ENCODE data around the gene TMOD1. TPM values are rescaled to one million over a fixed set of nuclear protein-coding genes. Genes with fewer than 3 reads are reported as not detected.

The TMOD1 gene
- polyA plus RNA-seq, 1 of the 3 experiments (the other 2 are of a cell fraction) = 0.54 TPM

- Histone ChIP-seq H3K9me2 (no peaks in the 10 kb centered on the region), H3K4me1 (ENCODE audit: control insufficient read depth in 1 of 2, insufficient read depth in 2 of 2, low read depth in 1 of 2, low read length in 1 of 2) (peaks cover 19 to 20% of the 10 kb centered on the region in 2 experiments; a peak in 3 of 4 replicates), H3K27me3 (ENCODE audit: insufficient read depth) (no peaks in the 10 kb centered on the region), H3K4me3 (ENCODE audit: low read depth in 2 of 2, low read length in 1 of 2) (peak overlapping the region; percentile 92 to 99), H3K4me2 (peak overlapping the region; percentile 95), H3K79me2 (ENCODE audit: insufficient read depth) (peaks cover 80% of the 10 kb centered on the region), H3K36me3 (replicated peaks in 1 of 2; ENCODE audit: control insufficient read depth in 1 of 2, insufficient read depth in 2 of 2, low read length in 1 of 2) (peaks cover 5 to 7% of the 10 kb centered on the region in 2 experiments), H3K9me3 (no peaks in the 10 kb centered on the region), H3F3A (replicated peaks; ENCODE audit: insufficient read depth) (peaks cover 20% of the 10 kb centered on the region), H2AFZ (ENCODE audit: low read depth) (peak overlapping the region; percentile 89), H3K27ac (ENCODE audit: low read depth in 2 of 2, low read length in 1 of 2) (peak overlapping the region; percentile 99 to 100), H3K9ac (peak overlapping the region; percentile 98), H4K20me1 (ENCODE audit: insufficient read depth) (peaks cover 13% of the 10 kb centered on the region)
- WGBS (ENCODE audit: low lambda C conversion rate) = 1% methylated on average over 27 of the region's 27 CpGs
- TF ChIP-seq TAF1 (IDR thresholded peaks at IDR 0.05; ENCODE audit: borderline replicate concordance, low read depth, low read length) (no peak), MEF2A (IDR thresholded peaks at IDR 0.05; ENCODE audit: borderline replicate concordance, low read depth) (no peak), FOXJ3 (CRISPR knock-in tag; IDR thresholded peaks at IDR 0.05) (no peak), EZH2phosphoT487 (IDR thresholded peaks at IDR 0.05; ENCODE audit: borderline replicate concordance, low read depth) (no peak), FOXM1 (IDR thresholded peaks at IDR 0.05; ENCODE audit: low read depth) (no peak)
- CTCF ChIA-PET = interaction anchor here (1.1 to 6.6 kb wide), 6 partner anchors 14 to 775 kb away, joined by 3 to 41 read pairs (median 9); partner anchors contain the start of gene TMOD1
- no peak for DNase-seq
- POLR2A ChIA-PET = interaction anchor here (0.6 to 2.2 kb wide), 13 partner anchors 11 to 778 kb away, joined by 3 to 10 read pairs (median 6); partner anchors contain the start of genes ANP32B, TBC1D2, TMOD1 and XPA
Measured at GRCh38 chr9:97632248-97632984, 130.9 kb downstream of the TMOD1 start.

- 1% methylated on average over 36 of the region's 83 CpGs for WGBS (ENCODE audit: low lambda C conversion rate)
- TF ChIP-seq CTCF (IDR thresholded peaks at IDR 0.05) (no peak), FOXM1 (IDR thresholded peaks at IDR 0.05; ENCODE audit: low read depth) (no peak), ELF1 (IDR thresholded peaks at IDR 0.05) (peak; percentile 78; the same call in 1 of the 2 replicates), EZH2phosphoT487 (IDR thresholded peaks at IDR 0.05; ENCODE audit: borderline replicate concordance, low read depth) (no peak), RAD21 (IDR thresholded peaks at IDR 0.05; ENCODE audit: low read length) (no peak), MXI1 (IDR thresholded peaks at IDR 0.05; ENCODE audit: low read depth, low read length) (peak; percentile 95), GABPA (IDR thresholded peaks at IDR 0.05; ENCODE audit: low read depth) (peak; percentile 95), NRF1 (IDR thresholded peaks at IDR 0.05; ENCODE audit: low read depth, low read length) (peak; percentile 76), RXRA (IDR thresholded peaks at IDR 0.05; ENCODE audit: borderline replicate concordance, low read depth) (no peak), ZBTB33 (IDR thresholded peaks at IDR 0.05; ENCODE audit: borderline replicate concordance, low read depth) (peak; percentile 38; the same call in 1 of the 2 replicates), FOSL2 (IDR thresholded peaks at IDR 0.05; ENCODE audit: borderline replicate concordance, low read depth) (no peak), TEAD4 (IDR thresholded peaks at IDR 0.05; ENCODE audit: borderline replicate concordance, insufficient read depth) (no peak), POLR2AphosphoS5 (IDR thresholded peaks at IDR 0.05; ENCODE audit: low read depth, low read length) (peak; percentile 85), JUND (IDR thresholded peaks at IDR 0.05) (no peak), USF2 (IDR thresholded peaks at IDR 0.05; ENCODE audit: borderline replicate concordance, low read depth, low read length) (peak; percentile 61), MAX (IDR thresholded peaks at IDR 0.05; ENCODE audit: low read depth) (peak; percentile 93), FOXJ3 (CRISPR knock-in tag; IDR thresholded peaks at IDR 0.05) (no peak)
Measured at GRCh38 chr9:97632985-97633858, 131.8 kb downstream of the TMOD1 start, which contains the start of the genes NCBP1 and TSTD2. Gene NCBP1 (plus strand): TSS chr9:97633821. CDS start chr9:97633882, 61 bp downstream. Gene TSTD2 (minus strand): TSS chr9:97633368. CDS start chr9:97627562, 5,806 bp downstream.

More at GRCh38 chr9:97632985-97633858, 131.8 kb downstream of the TMOD1 start, which contains the start of the genes NCBP1 and TSTD2:
- Histone ChIP-seq H3K9me2 (no peaks in the 10 kb centered on the region), H3K4me1 (ENCODE audit: control insufficient read depth in 1 of 2, insufficient read depth in 2 of 2, low read depth in 1 of 2, low read length in 1 of 2) (peaks cover 19 to 20% of the 10 kb centered on the region in 2 experiments; a peak in 3 of 4 replicates), H3K79me2 (ENCODE audit: insufficient read depth) (peaks cover 80% of the 10 kb centered on the region), H4K20me1 (ENCODE audit: insufficient read depth) (peaks cover 17% of the 10 kb centered on the region), H3K27me3 (ENCODE audit: insufficient read depth) (no peaks in the 10 kb centered on the region), H3K9ac (peak within 1 kb of the TSS; percentile 98), H3K27ac (ENCODE audit: low read depth in 2 of 2, low read length in 1 of 2) (peak within 1 kb of the TSS; percentile 99 to 100), H3K4me2 (peak within 1 kb of the TSS; percentile 95), H3K4me3 (ENCODE audit: low read depth in 2 of 2, low read length in 1 of 2) (peak within 1 kb of the TSS; percentile 92 to 99), H3F3A (replicated peaks; ENCODE audit: insufficient read depth) (peaks cover 20% of the 10 kb centered on the region), H3K36me3 (replicated peaks in 1 of 2; ENCODE audit: control insufficient read depth in 1 of 2, insufficient read depth in 2 of 2, low read length in 1 of 2) (peaks cover 5 to 13% of the 10 kb centered on the region in 2 experiments), H3K9me3 (no peaks in the 10 kb centered on the region), H2AFZ (ENCODE audit: low read depth) (peak within 1 kb of the TSS; percentile 89)
- peak; percentile 94 for DNase-seq
- ChIA-PET CTCF (interaction anchor here (0.8 to 6.6 kb wide), 9 partner anchors 9 to 776 kb away, joined by 3 to 41 read pairs (median 5); partner anchors contain the start of gene TMOD1), POLR2A (interaction anchor here (0.6 to 2.2 kb wide), 16 partner anchors 10 to 779 kb away, joined by 3 to 10 read pairs (median 4); partner anchors contain the start of genes ANP32B, TBC1D2, TMOD1 and TRMO)
